PFSK-1 (cell line): ENCODE results near the gene MMD.

Source experiments
- FOXP2 ChIP-seq: optimal IDR thresholded peaks from 2 replicates; pipeline ENCODE3; 2011; ENCODE audit warnings: borderline replicate concordance, control low read depth, inconsistent platforms; ENCODE audit not compliant: insufficient read depth; ENCODE audit errors: extremely low read length, extremely low read depth
- POLR2AphosphoS5 ChIP-seq: IDR thresholded peaks from 2 replicates; pipeline ENCODE4 v1.6.1; 2012; ENCODE audit warnings: low read depth, mild to moderate bottlenecking, control low read depth, low read length, moderate library complexity
- REST ChIP-seq, 2 experiments: IDR thresholded peaks; 2 replicates each; pipeline versions ENCODE4 v1.6.1 to v1.8.0; 2011 to 2012; ENCODE audit warnings: low read depth in 2 of 2, low read length in 2 of 2, control low read depth in 1 of 2, inconsistent platforms in 1 of 2, mild to moderate bottlenecking in 1 of 2, moderate library complexity in 1 of 2; ENCODE audit not compliant: insufficient read depth in 1 of 2
- SIN3A ChIP-seq: IDR thresholded peaks from 2 replicates; pipeline ENCODE4 v1.6.1; 2012; ENCODE audit warnings: mild to moderate bottlenecking, low read length, moderate library complexity, borderline replicate concordance; ENCODE audit not compliant: insufficient read depth
- TAF1 ChIP-seq: IDR thresholded peaks from 2 replicates; pipeline ENCODE4 v1.6.1; 2012; ENCODE audit warnings: low read length, control low read depth, borderline replicate concordance; ENCODE audit not compliant: insufficient read depth

Gene MMD

GRCh38 chr17:55451203-55451641, 29.6 kb upstream of the MMD start:
- TF ChIP-seq SIN3A (no peak), TAF1 (no peak), POLR2AphosphoS5 (no peak), FOXP2 (no peak), REST (IDR thresholded peaks at IDR 0.05; ENCODE audit: insufficient read depth in 1 of 2, low read depth in 2 of 2, low read length in 2 of 2) (no peak)

- TF ChIP-seq SIN3A = no peak
- TF ChIP-seq POLR2AphosphoS5 = no peak
- no peak for TF ChIP-seq REST (IDR thresholded peaks at IDR 0.05; ENCODE audit: insufficient read depth in 1 of 2, low read depth in 2 of 2, low read length in 2 of 2)
- TF ChIP-seq TAF1 = no peak
- TF ChIP-seq FOXP2 = no peak
These were observed 28.7 kb upstream of the MMD start for GRCh38 chr17:55450232-55450825.

- TF ChIP-seq SIN3A (no peak), FOXP2 (no peak), POLR2AphosphoS5 (no peak), REST (IDR thresholded peaks at IDR 0.05; ENCODE audit: insufficient read depth in 1 of 2, low read depth in 2 of 2, low read length in 2 of 2) (no peak), TAF1 (no peak)
These were observed 27.0 kb upstream of the MMD start for GRCh38 chr17:55448681-55449080.

- no peak for TF ChIP-seq SIN3A
- no peak for TF ChIP-seq TAF1
- TF ChIP-seq REST (IDR thresholded peaks at IDR 0.05; ENCODE audit: insufficient read depth in 1 of 2, low read depth in 2 of 2, low read length in 2 of 2) = no peak
- no peak for TF ChIP-seq FOXP2
- TF ChIP-seq POLR2AphosphoS5 = no peak
These were observed 25.1 kb upstream of the MMD start for GRCh38 chr17:55446581-55447205.
